T47D (cell line): ENCODE data around the gene BTBD8.
"Not testable (repeated sequence)": the region's sequence is repeated elsewhere in the genome, so short reads cannot be mapped to it uniquely, and the experiment has no call there.

Source experiments
- DNase-seq, 2 experiments: peaks; one replicate each; pipeline versions ENCODE4 v3.0.0 to v3.0.0-alpha.2; 2011 to 2012; ENCODE audit warnings: low read depth in 1 of 2, low spot score in 1 of 2
- JUND ChIP-seq: IDR thresholded peaks from 2 replicates; pipeline ENCODE4 v1.6.1; 2012; ENCODE audit warnings: low read depth
- in situ Hi-C: cut with HindIII; loops from 2 replicates; pipeline ENCODE4 v1.10.0; 2016; ENCODE audit warnings: low sequenced_read_pairs, low pct_unique_long_range_greater_than_20kb

BTBD8 gene

DNA sequence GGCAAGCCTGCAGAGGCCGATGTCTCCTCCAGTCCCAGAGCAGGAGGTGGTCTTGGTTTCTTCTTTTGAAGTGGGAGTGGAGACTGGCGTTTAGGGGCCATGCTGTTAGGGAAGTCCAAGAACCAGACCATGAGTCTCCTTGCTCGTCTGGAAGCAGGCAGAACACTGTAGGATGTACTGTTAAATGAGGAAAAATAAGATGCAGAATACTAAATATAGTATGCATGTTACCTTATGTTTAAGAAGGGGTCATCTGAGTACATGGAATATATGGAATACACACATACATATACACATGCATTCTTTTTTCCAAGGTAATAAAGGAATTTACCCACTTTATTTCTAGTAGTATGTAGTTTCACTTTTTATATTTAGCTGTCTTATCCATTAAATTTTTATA, 4.8 kb upstream of the BTBD8 start, which contains the start of gene SETSIP:
SETSIP (minus strand) TSS at position 101 of the 400 bp plus-strand sequence; CDS start at position 101, 0 bp downstream.
- in situ Hi-C loops: no loop called here
- no peak for TF ChIP-seq JUND
- DNase-seq: no peak

DNA sequence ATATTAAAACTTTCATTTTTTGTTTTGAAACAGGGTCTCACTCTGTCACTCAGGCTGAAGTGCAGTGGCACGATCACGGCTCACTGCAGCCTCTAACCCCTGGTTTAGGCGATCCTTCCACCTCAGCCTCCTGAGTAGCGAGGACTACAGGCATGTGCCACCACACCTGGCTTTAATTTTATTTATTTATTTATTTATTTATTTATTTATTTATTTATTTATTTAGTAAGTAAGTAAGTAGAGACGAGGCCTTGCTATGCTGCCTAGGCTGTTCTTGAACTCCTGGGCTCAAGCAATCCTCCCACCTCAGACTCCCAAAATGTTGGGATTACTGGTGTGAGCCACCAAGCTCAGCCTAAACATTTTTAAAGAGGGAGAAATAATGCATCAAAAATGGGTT, 3.8 kb upstream of the BTBD8 start:
- no peak for TF ChIP-seq JUND
- in situ Hi-C loops: no loop called here

DNA sequence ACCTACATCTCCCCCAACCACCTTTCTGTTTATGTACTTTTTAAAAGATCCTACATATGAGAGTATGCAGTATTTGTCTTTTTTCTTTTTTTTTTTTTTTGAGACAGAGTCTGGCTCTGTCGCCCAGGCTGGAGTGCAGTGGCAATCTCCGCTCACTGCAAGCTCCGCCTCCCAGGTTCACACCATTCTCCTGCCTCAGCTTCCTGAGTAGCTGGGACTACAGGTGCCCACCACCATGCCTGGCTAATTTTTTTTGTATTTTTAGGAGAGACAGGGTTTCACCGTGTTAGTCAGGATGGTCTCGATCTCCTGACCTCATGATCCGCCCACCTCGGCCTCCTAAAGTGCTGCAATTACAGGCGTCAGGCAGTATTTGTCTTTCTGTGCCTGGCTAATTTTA, 2.1 kb upstream of the BTBD8 start:
- in situ Hi-C loops, DNase-seq: not testable (repeated sequence)

More for the DNA sequence above, 3.8 kb upstream of the BTBD8 start:
- DNase-seq: no peak

DNA sequence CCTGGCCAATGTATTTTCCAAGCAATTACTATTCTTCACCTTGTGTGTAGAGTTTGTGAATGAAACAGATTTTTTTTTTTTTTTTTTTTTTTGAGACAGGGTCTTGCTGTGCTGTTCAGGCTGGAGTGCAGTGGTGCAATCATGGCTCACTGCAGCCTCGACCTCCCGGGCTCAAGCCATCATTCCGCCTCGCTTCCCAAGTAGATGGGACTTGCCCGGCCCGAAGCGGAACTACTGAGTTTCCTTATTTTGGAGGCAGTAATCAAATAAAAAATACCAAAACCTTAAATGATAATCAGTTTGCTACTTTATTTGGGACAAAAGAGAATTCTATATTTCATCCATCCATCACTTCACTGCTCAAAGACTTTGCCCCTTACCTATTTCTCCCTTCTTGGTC, 704 bp upstream of the BTBD8 start:
- in situ Hi-C loops: no loop called here

DNA sequence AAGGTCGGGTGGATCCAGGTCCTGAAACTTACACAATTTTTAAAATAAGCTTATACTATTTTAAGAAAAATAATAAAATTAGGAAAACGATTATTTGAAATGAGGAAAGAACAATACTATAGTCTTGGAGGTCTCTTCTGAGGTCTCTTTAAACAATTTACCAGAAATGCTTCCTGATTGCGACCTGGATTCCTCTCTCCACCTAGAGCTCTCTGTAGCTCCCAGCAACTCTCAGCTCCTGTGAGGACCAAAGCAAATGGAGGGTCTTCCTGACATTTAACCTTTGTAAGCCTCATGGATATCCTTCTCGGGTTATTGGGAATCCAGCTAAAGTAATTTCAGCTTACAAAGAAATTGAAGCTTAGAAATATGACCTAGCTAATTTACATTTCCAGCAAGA, 886 bp downstream of the BTBD8 start:
- DNase-seq: no peak
- in situ Hi-C loops: no loop called here
- TF ChIP-seq JUND: no peak

More for the DNA sequence above, 704 bp upstream of the BTBD8 start:
- no peak for TF ChIP-seq JUND
- DNase-seq: no peak

DNA sequence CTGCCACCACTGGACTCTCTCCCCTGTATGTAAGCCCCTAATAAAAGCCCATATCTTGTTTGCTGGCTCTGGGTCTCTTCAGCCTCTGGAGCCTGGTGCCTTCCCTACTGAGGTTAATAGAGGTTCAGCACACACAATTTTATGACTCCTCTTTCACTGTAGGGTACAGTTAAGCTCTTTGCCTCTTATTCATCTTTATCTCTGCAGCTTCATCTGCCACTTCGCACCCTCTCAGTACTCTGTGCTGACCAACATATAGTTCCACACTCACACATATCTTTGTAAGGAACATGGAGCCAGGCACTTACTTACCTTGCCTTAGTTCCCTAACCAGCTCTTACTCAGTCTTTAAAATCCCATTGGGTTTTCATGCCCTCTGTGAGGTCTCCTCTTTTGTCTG, 4.5 kb downstream of the BTBD8 start:
- TF ChIP-seq JUND: no peak
- in situ Hi-C loops: no loop called here
- DNase-seq: no peak

DNA sequence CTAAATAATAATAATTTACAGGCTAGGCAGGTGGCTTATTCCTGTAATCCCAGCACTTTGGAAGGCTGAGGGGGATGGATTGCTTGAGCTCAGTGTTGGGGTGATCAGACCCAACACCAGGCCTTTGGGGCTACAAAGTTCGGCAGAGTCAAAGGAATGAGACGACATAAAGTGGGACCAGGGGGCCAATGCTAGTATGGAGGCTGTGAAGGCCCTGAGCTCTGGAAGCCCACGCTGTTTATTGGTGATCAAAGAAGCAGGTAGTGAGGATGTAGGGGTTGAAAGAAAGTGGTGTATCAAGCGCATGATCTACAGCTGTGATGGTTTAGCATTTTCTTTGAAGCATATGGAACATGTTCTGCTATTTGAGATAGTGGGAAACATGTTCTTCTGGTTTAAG, 5.6 kb downstream of the BTBD8 start:
- no peak for DNase-seq
- in situ Hi-C loops: no loop called here
- TF ChIP-seq JUND: no peak

DNA sequence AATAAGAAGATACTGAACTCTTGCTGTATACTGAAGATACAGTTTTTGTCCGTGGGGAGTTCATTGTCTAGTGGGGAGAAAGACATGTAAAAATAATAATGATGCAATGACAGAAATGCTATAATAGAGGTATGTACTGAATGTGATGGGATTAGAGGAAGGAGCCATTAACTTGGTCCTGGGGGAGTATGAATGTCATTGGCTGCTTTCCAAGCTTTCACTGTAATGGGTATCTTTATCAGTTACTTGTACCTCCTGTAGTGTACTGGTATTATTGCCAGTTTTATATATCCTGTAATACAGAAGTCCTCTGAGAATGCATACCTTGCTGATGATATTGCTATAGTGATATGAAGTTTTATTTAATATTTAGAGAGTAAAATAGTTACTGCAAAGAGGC, 7.4 kb downstream of the BTBD8 start:
- DNase-seq: no peak
- in situ Hi-C loops: no loop called here
- TF ChIP-seq JUND: no peak

DNA sequence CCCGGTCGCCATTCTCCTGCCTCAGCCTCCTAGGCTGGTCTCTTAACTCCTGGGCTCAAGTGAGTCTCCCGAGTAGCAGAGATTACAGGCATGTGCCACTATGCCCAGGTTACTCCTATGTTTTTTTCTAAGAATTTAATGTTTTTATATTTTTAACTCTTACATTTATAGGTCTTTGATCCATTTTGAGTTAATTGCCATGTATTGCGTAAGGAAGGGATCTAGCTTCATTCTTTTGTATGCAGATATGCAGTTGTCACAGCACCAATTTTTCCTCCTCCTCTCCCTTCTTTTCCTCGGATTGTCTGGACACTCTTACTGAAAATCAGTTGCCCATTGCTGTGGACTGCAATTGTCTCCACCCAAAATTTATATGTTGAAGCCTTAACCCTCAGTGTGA, 11.5 kb downstream of the BTBD8 start:
- DNase-seq: no peak
- TF ChIP-seq JUND: no peak
- in situ Hi-C loops: no loop called here

DNA sequence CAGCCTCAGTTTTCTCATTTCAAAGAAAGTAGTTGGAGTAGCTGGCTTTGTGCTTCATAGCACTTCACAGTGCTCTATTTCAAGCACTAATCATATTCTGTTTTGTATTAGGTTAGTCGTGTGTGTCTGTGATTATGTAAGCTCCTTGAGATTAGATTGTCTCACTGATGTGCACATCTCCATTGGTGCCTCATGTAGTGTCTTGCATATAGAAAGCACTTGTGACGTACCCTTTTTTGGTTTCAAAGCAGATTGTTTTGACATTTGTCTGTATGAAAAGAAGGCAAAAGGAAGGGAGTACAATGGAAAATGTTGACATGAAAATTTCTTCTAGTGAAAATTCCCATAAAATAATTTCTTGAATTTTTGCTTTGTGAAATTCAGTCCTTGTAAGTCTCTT, 13.9 kb downstream of the BTBD8 start:
- in situ Hi-C loops: no loop called here
- TF ChIP-seq JUND: no peak
- no peak for DNase-seq

DNA sequence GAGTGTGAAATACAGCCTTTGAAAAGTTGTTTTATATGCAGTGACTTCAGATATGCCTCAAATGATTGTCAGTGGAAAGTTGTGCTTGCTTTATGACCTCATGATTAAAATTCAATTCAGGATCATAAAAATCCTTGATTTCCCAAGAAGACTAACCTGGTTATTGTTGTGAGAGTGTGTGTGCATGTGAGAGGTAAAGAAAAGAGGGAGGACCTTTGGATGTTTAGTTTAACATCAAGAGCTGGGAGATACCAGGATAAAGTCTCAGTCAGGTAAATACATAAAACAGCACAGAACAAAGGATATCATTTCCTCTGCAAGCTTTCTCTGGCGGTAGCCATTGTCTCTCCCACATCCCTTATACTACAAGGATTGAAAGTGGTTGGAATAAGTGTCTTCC, 14.4 kb downstream of the BTBD8 start:
- no peak for TF ChIP-seq JUND
- in situ Hi-C loops: no loop called here
- no peak for DNase-seq

DNA sequence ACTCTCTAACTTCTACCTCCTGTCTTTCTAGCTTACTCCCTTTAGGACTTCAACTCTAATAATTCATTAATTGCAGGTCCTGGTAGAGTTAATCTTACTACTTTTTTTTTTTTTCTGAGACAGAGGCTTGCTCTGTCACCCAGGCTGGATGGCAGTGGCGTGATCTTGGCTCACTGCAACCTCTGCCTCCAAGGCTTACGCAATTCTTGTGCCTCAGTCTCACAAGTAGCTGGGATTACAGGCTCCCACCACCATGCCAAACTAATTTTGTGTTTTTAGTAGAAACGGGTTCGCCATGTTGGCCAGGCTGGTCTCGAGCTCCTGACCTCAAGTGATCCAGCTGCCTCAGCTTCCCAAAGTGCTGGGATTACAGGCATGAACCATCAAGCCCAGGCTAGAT, 15.7 kb downstream of the BTBD8 start:
- DNase-seq: no peak
- in situ Hi-C loops: no loop called here
- no peak for TF ChIP-seq JUND

DNA sequence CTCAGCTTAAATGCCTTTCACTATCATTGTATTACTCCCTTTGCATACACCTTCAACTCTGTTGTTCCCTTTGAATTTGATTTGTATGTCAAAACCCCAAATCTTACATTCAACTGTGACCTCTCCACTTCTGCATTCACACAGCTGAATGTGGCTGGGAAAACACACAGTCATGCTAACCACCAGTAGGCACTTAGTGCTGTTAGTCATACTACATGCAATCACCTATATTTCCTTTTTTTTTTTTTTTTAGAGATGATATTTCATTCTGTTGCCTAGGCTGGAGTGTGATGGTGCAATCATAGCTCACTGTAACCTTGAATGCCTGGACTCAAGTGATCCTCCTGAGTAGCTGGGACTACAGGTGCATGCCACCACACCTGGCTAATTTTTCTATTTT, 16.2 kb downstream of the BTBD8 start:
- DNase-seq: no peak
- in situ Hi-C loops: no loop called here
- no peak for TF ChIP-seq JUND

DNA sequence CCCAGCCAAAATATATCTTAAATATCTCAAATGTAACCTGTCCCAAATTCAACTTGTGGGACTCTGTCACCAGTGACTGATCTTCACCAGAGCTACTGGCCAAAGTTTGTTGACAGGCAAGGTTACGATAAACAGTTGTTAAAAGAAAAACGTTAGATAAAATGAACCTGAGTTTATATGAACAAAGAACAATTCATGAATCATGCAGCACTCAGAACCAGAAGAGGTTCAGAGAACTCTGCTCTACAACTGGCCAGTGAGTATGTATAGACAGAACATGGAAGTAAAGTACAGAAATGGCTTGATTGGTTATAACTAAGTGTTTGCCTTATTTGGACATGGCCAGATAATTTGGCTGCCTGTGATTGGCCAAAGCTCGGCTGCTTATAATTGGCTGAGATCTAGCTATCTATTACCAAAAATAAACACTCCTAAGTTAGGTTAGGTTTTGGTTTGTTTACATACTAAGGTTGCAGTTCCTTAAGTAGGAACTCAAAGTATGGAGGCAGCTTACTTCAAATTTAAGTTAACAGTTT, 25.5 kb downstream of the BTBD8 start:
- no peak for DNase-seq
- in situ Hi-C loops: no loop called here
- TF ChIP-seq JUND: no peak
